Measurements from ENCODE around the gene GULP1.

GRCh38 chr2:188256420-188256819, 35.3 kb upstream of the GULP1 start:
- TF ChIP-seq POLR2A (IDR thresholded peaks at IDR 0.05; ENCODE audit: low read depth, low read length) (no peak), PAX5 (IDR thresholded peaks at IDR 0.05; ENCODE audit: insufficient read depth, low read length, severe bottlenecking) (no peak), POLR2AphosphoS5 (IDR thresholded peaks at IDR 0.05; ENCODE audit: low read depth, low read length) (no peak), SPI1 (IDR thresholded peaks at IDR 0.05; ENCODE audit: low read depth, low read length) (no peak), TAF1 (IDR thresholded peaks at IDR 0.05; ENCODE audit: low read depth, low read length) (no peak), POU2F2 (IDR thresholded peaks at IDR 0.05; ENCODE audit: low read depth, low read length) (no peak)

Data from GM12891 (cell line).